HG03066 (cell line): Measurements from ENCODE around the gene RPL31.

Experiments
- ATAC-seq: cut with Tn5 transposase; IDR thresholded peaks from one replicate; pipeline ENCODE4 v1.9.1; 2021; ENCODE audit warnings: low read depth; ENCODE audit not compliant: unreplicated experiment

RPL31 gene

DNA sequence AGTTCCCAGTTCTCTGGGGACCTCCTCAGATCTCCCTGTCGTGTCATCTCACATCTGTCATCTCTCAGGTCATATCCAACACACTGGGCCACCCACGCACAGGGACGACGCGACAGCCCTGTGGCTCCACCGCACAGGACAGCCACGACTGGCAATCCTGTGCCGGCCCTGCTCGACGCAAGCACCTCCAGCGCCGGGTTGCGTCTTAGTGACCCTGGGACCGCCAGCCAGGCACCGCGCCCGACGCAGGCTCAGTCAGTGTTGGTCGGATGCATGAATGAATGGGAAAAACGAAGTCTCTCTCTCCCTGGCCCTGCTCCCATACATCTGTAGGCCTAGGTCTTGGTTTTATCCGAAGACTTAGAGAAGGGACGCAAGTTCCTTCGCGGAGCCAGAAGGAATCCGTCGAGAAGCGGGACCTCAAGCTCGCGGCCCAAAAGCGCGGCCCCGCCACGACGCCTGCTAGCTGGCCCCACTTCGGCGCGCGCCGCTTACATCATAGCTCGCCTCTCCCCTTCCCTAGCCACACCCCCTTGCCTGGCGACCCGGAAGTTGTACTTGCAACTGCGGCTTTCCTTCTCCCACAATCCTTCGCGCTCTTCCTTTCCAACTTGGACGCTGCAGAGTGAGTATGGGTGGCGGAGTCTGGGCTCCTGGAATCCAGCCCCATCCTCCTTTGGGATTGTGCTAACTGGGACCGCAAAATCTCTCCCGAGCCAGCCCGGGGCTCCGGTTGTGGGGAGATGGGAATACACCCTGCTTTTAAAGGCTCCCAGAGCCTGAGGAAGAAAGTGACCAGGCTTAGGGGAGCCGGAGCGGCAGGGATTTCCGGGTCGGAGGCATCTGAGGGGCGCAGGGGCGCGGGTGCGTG lies at the start of gene RPL31:
TSS of gene RPL31 (plus strand) at position 599 of the 871 bp plus-strand sequence. CDS start 413 bp downstream, outside the sequence.
- ATAC-seq = peak; percentile 100

DNA sequence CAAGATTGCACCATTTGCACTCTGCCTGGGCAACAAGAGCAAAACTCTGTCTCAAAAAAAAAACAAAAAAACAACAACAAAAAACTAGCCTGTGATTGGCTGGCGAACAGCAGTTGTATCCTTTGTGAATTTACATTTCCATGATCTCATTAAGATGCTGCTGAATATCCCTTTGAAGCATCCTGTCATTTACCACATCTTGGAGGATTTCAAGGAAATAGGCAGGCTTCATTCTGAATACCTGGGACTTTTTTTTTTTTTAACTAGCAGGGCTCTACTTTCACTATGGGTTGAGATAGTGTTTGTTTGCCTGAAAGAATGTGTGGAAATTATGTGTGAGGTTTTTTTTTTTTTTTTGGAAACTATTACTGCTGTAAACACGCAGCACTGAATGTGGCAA lies 49.6 kb upstream of the RPL31 start:
- no peak for ATAC-seq

DNA sequence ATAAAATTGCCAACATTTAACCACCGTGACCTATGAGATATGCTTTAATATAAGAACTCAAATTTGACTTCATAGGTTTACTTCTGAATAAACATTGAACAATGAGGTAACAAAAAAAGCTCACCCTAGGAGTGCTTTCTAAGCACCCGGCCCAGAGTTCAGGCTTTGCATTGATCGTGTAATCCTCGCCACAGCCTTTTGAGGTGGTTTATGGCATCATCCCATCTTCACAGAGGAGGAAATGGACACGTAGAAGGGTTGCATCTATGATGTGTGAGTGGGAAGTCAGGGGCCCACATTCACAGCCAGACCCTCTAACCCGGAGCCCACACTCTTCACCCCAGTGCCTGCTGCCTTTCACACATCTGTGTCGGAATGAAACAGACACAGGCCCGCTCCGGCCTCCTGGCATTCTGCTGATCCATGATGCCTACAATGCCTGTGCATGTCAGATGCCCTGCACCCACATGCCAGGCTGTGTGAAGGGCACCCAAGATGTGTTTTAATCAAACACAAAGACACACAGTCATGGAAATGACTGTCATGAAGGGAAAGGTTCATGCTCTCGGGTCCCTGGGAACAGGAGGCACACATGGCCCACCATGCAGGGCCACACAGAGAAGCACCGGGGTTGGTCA lies 48.6 kb upstream of the RPL31 start:
- no peak for ATAC-seq

DNA sequence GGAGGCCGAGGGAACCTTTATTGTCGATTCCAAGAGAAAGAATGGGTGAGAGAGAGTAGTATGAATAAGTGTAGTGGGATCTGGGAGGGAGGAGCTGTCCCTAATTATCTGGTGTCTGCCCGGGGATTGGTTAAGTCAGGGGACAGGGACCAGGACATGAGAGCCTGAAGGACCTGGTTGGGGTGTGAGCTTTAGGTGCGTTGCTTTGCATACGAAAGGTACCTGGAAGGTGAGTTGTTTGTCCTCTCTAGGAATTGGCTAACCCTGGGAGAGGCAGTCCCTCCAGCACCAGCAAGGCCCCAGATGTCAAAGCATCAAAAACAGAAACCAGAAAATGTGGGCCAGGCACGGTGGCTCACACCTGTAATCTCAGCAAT lies 48.1 kb upstream of the RPL31 start:
- no peak for ATAC-seq

DNA sequence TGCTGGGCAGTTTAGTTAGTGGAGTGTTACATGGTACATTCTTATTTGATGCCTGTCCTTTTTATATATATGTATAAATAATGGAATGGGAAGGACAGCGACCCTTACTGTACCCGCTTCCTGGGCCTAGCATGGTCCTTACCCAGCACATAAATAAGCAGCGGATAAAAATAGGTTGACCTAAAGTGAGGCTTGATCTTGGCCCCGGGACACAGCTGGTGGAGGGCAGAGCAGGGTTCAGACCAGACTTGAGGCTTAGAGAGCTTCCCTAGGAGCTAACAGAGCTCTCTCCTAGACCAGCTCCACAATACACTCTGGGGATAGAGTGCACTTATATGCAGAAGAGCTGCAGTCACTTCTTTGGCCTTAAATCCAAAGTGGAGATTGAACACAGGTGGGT lies 46.9 kb upstream of the RPL31 start:
- ATAC-seq = no peak

DNA sequence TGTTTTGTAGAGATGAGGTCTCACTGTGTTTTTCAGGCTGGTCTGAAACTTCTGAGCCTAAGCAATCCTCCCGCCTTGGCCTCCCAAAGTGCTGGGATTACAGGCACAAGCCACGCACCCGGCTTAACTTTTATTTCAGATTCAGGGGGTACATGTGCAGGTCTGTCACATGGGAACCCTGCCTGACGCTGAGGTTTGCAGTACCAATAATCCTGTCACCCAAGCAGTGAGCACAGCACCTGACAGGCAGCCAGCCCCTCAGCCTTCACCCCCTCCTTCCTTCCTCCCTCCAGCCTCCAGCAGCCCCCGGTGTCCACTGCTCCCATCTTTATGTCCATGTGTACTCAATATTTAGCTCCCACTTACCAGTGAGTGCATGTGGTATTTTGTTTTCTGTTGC lies 46.0 kb upstream of the RPL31 start:
- no peak for ATAC-seq

DNA sequence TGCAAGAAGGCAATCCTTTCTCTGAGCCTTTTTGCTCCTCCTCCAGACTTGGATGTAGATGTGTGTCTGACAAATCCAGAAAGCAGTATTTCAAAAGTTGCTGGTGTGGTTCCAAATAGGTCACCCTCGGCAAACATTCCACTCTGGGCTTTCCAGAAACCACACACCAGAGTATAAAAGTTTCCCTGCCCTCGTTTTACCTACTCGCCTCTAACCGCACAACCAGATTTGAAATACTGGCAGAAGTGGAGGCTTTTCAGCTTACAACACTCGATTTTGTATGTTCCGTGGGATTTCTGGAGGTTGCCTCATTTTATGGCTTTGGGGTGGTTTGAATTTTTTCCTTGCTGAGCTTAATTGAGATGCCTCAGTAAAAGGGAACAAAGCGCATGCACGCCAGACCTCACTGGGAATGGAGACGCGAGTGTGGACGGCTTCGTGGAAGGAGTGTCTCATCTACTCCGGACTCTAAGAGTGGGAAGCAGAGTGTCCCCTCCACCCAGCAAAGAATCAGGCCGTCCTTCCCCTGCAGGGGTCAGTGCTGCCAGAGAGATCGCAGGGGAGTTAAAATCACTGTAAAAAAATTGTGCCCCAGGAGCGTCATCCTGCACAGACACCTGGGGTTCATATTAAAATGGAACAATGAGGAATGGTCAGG lies 44.0 kb upstream of the RPL31 start:
- no peak for ATAC-seq

DNA sequence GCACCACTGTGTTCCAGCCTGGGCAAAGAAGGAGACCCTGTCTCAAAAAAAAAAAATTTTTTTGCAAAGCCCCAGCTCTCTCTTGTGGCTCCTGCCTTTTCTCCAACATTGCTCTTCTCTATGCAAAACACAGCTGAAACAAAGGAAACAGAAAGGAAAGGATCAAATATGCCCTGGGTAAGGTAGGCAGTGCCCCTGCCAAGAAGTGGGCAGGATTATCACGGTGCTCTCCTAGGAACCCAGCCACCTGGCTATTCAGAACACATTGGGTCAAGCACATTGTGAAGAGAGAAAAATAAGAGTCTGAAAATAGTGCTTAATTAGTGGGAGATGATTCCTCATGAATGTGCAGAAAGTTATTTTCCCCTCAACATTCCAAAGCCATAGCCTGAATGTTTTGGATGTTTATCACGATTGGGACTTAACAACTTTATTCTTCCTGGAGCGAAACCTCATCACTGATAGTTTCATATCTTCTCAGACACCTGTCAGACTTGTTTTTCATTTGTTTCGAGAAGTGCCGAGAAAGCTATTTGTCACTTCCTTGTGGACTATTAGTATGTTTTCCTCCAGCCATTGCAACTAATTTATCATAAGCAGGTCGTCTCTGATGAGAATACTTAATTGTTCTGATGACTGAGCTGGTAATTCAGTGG lies 42.7 kb upstream of the RPL31 start:
- ATAC-seq = no peak

DNA sequence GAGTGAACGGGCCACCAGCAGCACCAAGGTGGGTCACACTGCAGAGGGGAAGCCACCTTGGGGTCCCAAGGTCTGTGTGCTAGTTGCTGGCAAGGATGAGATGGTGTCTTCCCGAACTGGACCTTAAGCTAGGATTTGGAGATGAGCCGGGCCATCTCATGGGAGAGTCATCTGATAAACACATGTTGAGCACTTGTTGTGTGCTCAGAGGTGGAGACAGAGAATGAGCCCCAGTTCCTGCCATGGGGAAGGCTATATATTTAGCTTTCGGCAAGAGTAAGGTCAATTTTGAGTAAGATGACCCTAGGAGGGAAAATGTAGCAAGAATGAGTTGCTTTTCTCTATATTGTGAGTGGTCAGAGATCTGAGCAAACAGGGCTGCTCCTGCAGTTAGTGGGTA lies 41.4 kb upstream of the RPL31 start:
- ATAC-seq = no peak

DNA sequence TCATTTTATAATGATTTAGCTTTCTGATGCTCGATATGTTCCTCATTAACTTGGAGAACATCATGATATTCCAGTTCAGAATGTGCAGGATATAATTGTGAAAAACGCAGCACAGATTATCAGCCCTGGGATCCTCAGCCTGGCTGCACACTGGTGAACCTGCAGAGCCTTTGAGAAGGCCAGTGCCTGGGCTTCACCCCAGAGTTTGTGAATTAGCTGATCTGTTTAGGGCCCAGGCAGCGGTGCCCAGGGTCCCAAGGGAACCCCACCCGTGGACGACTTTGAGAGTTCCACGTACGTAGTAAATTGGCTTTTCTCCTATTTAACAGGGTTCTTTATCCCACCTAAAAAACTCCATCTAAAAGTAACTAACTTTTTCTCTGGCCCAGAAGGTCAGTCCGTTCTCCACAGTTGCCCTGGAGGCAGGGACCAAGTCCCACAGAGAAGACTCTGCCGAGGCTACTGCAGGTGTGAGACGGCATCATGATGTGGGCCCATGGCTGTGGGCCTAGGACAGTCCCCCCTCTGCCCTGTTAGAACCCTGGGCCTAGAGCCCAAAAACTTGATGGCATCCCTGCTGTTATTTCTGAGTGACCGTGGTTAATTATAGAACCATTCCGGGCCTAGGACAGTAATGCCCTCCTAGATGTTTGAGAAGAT lies 39.6 kb upstream of the RPL31 start:
- ATAC-seq = no peak

DNA sequence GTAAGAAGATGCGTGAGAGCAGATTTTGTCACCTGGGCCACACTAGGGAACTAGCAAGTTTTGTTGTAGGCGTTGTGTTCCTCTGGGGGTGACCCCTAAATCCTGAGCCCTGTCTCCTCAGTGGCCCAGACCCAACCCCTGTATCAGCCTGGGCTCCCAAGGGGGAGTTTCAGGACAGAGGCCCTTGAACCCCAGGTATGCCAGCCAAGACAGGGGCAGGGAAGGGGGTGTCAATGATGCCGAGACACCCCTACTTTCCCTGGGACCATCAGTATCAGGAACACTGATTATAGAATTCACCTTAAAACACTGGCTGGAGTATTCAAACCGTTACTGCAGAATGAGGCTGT lies 39.1 kb upstream of the RPL31 start:
- no peak for ATAC-seq

DNA sequence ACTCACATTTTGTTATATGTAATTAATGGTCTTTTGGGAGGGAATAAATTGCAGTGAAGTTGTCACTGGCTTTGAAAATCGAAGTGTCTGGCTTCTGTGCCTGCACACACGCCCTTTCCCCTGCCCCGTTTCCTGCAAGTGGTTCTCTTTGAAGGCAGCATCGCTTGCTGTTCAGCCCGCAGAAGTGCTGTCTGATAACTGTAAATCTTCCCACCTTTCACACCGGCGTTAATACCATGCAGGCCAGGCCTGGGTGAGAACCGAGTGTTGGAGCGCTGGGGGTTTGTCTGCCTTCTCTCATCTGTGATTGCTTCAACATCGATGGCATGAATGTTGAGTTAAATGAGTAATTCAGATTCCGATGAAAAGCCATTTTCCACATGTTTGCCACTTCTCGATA lies 37.9 kb upstream of the RPL31 start:
- no peak for ATAC-seq

DNA sequence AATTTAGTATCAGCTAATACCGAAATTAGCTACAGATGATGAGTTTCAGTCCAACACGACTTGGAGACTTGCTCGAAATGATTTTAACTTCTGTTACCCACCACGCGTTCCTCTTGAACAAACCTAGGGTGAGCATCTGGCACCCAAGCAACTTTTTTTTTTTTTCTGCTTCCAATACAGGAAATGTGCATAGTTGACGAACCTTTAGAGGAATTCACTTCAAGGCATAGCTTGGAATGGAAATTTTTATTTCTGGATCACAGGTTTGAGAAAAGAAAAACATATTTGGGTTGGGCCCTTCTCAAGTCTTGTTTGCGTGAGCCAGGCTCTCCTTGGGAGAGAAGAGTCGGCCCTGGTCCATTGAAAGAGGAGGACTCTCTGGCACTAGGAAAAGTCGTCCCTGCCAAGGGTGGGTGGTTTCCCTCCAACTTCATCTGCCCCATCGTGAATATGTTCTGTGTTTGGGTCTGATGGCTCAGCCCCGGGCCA lies 37.4 kb upstream of the RPL31 start:
- no peak for ATAC-seq

DNA sequence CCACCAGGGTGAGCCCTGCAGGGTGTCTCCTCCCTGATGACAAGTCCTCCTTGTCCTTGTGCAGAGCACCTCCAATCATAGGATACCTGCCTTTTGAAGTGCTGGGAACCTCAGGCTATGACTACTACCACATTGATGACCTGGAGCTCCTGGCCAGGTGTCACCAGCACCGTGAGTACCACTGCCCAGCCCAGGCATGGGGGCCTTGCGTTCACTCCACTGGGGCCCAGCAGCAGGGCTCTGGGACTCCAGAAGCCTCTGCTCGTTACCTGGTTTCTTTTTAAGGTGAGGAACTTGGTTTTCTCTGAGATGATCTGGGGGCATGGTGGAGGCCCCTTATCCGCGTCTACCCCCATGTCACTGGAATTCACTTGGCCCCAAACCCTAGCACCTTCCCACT lies 36.5 kb upstream of the RPL31 start:
- no peak for ATAC-seq

DNA sequence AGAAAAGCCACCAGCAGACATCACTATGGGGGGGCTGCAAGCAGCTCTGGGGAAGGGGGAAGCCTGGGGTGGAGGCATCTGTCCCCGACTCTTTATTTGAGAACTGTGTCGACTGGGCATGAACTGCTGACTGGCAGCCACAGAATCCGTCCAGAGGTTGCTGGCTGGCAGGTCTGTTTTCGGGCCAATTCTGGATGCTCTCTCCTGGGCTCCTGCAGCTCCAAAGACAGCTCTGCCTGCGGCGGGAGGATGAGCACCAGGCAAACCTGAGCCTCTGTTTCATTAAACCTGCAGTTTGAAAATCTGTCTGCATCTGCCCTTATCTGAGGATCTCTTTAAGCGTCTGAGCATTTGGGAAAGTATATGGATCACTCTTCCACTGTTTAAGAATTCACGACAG lies 34.4 kb upstream of the RPL31 start:
- no peak for ATAC-seq

DNA sequence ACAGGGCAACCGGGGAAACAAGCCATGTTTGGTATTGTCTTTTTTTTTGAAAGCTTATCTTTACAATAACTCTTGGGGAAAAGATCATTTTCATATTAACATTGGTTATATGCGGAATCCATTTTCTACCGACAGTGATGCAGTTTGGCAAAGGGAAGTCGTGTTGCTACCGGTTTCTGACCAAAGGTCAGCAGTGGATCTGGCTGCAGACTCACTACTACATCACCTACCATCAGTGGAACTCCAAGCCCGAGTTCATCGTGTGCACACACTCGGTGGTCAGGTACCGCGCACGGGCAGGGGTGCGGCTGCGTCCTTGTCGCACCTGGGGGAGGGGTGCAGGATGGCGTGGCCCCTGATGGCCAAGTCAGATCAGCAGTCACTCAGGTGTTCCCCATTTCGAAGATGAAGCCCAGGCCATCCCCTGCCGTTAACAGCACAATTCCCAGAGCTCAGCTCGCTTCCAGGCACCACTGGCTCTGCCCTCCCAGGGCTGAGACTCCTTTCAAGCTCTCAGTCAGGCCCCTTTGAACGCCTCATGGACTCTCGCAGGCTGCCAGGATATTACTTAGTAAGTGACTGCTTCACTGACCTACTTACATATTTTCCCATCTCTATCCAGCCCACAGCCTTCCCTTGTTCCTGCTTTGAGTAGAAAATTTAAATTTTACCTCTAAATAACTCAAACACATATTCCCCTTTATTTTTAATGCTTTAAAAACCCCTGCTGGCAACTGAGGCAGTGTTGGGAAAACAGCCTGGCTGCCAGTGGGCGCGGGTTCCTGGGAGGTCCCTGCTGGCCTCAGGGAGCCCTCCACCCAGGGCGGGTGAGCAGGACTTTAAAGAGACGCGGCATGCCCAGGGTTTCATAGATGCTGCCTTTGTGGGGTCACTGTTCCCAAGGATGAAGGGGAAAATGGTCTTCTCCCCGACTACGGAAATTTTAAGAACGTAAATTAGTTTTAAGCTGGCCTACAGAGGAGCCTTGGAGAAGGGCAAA lies 33.6 kb upstream of the RPL31 start:
- ATAC-seq = no peak

DNA sequence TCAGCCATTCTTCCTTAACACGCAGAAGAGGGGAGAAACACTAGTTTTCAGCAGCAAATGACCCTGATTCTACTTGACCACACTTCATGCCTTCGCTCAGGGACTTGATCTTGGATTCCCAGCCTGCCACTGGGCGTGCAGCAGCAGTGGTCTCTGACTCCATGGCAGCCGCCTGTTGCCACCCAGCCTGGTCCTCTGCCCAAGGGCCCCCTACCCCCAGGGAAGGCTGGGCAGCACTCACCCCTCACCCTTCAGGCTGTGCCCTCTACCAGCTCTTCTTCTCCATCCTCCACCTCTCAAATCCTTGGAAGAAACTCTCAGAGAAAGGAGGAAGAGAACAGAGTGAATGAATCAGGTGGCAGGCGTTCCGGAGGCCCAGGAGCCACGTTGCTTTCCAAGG lies 32.1 kb upstream of the RPL31 start:
- no peak for ATAC-seq

DNA sequence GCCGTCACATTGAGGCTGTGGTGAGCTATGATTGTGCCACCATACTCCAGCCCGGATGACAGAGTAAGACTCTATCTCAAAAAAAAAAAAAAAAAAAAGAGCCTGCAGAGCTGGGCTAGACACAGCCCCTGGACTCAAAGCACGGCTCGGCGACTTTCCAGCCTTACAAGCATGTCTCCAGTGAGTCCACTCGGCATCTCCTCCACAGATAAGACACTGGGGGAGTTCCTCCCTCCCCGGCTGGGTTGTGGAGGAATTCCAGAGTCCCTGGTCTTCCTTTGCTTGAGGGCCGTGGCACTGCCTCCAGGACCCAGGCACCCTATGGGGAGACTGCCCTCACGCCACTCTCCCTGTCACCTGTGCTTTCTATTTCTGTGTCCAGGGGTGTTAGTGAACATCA lies 30.9 kb upstream of the RPL31 start:
- no peak for ATAC-seq

DNA sequence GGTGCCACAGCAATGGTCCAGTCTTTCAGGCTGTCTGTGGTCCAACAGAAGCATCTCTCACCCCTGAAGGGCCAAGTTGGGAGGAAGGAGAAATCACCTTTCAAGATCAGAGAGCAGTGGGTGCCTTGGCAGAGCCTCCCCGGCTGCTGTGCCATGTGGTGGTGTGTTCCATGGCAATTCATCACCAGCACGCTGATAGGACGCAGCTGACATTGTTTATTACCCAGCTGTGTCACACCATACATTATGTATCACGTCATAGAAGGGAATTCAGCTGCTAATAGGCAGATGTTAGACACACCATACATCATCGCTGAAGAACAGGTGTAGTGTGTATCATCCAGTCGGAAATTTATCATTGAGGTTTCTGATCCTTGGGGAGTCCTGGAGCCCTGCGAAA lies 29.6 kb upstream of the RPL31 start:
- no peak for ATAC-seq
